Suppressor macrophage treated with lipopolysaccharide for 1 hour (primary cell): ENCODE data around the gene PRTG.
"Not testable (repeated sequence)": the region's sequence is repeated elsewhere in the genome, so short reads cannot be mapped to it uniquely, and the experiment has no call there.

Experiments
- DNase-seq, 3 donors: peaks; one replicate each; pipeline ENCODE4 v3.0.0-alpha.2; 2020 to 2022

The PRTG gene

DNA sequence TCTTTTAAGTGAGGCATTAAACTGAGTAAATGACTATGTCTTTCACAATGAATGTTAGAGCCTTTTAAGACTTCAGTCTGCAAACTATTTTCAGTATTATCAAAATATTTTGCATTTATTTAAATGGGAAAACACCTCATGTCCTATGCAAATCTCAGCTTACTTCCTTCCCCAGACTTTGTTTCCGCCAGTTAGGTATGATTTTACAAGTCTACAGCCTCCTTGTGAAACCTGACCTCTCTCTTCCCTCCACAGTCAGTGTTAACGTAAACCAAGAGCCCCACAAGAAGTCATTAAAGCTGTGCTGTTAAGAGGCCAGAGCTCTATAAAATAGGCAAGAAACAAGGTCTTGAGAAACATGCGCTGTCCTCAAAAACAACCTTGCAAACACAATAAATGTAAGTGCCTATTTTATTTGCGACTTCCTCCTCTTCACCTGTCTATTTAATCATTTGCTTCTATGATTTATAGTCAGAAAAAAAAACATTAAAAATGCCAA, 48.3 kb downstream of the PRTG start:
- DNase-seq: no peak

DNA sequence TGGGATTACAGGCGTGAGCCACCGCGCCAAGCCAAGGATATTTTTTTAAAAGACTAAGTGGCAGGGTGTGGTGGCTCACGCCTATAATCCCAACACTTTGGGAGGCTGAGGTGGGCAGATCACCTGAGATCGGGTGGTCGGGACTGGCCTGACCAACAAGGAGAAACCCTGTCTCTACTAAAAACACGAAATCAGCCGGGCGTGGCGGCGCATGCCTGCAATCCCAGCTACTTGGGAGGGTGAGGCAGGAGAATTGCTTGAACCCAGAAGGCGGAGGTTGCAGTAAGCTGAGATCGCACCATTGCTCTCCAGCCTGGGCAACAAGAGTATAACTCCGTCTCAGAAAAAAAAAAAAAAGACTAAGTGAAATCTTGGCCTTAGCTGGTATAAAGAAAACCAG, 49.8 kb downstream of the PRTG start:
- DNase-seq: not testable (repeated sequence)

DNA sequence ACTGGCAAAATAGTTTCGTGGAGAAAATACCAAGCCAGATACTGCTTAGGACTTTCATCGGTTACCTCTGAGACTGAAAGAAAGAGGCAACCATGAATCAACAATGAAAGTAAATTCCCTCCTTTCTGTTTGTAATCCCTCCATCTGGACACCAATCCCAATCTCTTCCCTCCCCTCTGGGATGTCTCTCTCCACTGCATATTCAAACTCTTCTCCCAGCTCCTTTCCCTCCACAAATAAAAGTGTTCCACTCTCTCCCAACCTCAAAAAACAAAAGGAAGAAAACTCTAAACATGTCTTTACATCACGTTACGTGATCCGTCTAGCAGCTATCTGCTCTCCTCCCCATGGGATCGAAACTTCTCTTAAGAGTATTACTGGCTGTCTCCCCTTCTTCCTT, 55.2 kb downstream of the PRTG start:
- DNase-seq: no peak

DNA sequence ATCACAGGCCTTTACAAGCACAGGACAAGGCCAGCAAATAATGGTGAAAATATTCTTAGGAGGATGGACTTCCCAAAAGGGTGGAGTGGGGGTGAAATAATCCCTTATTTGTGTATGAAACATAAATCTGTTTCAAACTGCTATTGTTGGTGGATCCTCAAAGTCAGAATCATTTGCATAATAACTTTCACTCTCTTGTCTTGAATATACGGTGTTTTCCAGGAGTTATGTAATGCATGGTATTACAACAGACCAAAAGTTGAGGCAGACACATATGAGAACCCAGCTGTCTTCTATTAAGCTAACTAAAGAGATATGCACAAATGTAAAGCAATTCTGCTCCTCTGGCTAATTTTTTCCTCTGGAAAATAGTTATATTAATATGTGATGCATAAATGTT, 57.7 kb downstream of the PRTG start:
- peak; percentile 67 to 87 (median 87) for DNase-seq

DNA sequence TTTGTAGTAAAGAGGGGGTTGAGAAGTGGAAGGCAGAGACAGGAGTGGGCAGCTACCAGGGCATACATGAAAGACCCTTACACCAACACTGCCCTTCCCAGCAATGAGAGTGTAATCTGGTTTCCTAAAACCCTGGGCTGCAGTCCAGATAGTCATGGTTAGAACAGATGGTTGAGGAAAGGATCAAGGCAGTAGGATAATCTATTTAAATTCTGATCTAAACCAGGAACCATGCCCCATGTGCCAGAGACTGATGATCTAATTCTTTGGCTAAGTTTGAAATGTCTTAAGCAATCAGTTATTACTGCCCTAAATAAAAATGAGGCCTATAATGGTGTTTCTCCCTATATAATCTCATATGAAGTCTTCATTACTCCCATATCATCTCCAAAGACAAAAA, 59.6 kb downstream of the PRTG start:
- DNase-seq: peak in 2 of 3 donors; percentile 13 to 29

DNA sequence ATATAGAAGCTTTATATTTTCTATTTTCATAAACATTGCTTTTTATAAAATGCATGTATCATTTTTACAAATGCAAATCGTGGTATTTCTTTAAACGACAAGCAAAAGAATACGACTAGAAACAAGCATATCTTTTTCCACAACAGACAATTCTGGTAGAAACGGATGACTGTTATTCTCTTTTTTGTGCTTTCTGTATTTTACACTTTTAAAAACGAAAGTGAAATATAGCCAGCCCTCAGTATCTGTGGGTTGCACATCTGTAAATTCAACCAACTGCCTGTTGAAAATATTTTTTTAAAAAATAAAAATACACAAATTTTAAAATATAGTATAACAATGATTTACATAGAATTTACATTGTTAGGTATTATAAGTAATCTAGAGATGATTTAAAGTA, 61.3 kb downstream of the PRTG start:
- DNase-seq: no peak

DNA sequence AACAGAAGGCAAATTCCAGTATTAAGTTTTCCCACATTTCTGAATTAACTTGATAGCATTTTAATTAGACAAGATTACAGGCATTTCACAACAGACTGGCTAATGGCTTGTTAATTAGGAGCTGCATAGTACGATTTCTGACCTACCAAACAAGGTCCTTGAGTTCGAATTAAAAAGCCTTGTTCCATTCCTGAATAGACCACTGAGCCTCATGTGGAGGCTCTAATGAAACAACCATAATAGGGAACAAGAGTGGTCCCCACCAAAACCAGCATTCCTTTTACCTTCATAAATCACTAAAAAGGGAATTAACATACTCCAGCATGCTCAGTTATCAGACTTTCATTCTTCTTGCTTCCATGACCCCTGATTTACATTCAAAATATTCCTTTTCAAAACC, 66.4 kb downstream of the PRTG start:
- DNase-seq: no peak

DNA sequence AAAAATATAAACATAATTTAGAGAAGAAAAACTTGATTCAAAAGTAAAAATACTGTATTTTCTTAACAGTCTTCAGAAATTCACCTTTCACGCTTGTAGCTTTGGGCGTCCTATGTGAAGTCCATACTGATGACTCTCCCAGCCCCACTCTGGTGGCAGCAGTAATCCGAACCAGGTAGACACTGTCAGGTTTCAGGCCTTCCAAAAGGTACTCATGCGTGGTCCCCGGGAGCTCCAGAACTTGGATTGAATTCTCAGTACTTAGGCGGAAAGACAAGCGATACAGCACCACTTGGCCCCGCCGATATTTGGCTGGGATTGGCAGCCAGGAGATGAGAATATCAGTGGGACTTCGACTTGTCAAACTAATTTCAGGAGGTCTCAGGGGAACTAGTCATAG, 69.7 kb downstream of the PRTG start:
- DNase-seq: no peak

DNA sequence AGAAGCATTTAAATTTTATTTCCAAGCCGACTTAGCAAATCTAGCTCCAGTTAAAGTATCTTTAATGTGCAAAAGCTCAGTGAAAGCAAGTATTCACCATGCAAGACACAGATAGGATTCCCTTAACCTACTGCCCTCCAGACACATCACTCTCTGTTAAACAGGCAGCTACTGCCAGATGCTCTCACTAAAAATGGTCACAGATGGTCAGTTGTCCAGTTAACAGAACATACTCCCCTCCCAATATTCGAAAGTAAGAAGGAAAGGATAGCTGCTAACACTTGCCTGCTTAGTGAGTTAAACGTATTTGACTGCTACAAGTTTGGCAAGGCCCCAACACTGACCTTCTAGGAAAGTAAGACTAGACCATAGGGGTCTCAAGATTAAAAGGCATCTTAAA, 73.7 kb downstream of the PRTG start:
- DNase-seq: no peak

DNA sequence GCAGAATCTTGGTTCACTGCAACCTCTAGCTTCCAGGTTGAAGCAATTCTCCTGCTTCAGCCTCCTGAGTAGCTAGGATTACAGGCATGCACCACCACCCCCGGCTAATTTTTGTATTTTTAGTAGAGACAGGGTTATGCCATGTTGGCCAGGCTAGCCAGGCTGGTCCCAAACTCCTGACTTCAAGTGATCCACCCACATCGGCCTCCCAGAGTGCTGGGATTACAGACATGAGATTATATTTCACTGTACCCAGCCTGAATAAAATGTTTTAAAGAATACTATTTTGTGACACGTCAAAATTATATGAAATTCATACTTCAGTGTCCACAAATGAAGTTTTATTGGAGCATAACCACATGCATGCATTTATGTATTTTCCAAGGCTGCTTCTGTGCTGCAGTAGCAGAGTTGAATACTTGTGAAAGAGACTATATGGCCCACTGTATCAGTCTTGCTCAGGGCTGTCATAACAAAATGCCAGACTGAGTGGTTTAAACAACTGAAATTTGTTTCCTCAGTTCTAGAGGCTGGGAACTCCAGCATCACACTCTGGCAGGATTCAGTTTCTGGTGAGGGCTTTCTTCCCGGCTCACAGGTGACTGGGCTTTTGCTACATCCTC, 77.2 kb downstream of the PRTG start:
- DNase-seq: no peak

DNA sequence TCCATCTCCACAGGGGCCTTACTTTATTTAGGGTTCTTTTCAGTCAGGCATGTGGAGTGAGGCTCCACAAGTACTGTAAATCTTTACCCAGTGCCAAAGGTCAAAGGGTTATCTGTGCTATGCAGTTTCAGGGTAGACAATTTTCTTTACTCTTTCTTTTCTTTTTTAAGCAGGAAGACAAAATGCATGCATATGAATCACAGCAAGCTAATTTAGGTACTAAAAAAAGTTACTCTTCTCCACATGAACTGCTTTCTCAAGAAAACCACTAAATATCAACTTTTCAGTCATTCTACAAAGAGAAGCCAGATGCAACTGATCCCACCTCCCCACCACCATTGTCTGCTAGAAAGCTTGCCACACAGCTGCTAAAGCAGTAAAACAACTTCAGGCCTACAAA, 81.5 kb downstream of the PRTG start:
- no peak for DNase-seq

DNA sequence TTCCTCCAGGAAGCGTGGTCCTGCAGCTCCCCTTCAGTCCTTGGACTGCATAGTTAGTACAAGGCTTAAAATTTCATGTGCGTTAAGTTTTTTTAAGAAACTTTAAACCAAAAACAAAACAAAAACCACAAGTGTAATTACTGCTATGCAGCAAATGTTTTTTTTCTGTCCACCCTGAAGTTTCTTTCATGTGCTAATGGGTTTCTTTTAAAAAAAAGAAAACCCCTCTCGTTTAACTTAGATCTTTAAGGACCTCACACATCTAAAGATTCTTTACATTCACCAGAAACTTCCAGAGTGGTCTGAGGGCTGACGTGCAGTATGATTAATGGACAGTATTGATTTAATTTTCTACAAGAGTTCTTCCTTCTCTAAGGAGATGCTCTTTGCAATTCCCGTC, 82.8 kb downstream of the PRTG start:
- DNase-seq: no peak

DNA sequence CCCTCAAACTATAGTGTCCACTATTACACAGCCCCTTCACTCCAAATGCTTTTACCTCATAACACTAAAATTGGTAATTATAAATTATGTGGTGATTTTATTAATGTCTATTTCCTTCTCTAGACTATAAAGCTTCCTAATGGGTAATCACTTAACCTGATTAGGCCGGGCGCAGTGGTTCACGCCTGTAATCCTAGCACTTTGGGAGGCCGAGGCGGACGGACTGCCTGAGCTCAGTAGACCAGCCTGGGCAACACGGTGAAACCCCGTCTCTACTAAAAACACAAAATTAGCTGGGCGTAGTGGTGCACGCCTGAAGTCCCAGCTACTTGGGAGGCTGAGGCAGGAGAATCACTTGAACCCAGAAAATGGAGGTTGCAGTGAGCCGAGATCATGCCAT, 83.5 kb downstream of the PRTG start:
- DNase-seq: no peak

DNA sequence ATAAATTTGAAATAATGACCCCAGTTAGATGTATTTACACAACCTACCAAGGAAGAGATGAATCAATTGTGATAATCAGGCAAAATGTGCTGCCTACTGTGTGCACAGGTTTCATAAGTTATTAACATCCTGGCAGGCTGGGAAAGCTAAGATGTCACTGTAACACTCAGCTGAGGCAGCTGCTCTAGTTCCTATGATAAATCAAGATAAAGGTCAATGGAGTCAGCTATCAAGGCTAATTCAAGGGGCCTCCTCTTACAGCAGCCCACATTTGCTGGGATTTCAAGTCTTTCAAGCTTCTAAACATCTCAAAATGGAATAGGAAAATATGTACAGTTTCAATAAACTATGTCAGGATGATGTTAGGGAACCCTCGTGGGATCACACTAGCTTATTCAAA, 84.1 kb downstream of the PRTG start:
- no peak for DNase-seq

DNA sequence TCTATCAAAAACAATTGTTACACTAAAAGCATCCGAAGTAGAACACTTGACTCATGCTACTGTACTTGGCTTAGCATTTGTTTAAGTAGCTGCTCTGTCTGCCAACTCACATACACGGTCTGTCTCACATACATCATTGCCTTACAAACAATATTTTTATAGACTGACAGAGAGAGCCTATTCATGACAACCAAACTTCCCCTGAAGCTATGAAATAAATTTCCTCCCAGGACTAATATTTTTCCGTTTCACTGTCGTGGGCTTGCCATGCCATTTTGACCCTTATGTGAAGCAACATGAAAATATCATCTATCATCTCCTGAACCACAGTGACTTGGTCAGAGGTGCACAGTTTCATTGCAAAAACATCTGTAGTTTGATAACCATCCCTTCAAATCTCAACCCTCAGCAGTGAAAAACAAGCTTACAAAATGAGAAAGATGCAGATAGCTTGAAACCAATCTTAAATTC, 88.4 kb downstream of the PRTG start:
- DNase-seq: no peak

DNA sequence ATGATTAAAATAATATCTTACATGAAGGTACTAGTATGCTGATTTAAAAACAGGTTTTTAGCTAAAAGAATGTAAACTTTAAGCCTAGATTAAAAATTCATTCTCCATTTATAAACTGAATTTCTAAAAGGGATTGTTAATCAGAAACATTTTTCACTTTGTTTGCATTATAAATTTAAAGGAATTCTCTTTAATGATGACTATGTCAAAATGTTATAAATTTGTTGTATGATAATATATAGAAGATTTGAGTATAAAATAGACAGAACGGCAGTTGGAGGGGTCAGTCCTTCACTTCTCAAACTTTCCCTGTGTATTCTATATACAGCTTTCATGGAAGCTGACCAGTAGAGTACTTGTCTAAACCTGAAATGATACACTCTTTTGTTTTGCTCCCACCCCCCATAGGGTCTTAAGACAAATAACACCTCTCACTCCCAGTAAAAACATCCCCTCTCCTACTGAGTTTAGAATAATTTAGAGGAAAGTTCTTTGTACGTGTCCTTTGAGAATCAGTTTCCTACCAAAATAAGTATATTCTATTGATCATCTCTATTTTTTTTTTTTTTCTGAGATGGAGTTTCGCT, 90.0 kb downstream of the PRTG start:
- no peak for DNase-seq

DNA sequence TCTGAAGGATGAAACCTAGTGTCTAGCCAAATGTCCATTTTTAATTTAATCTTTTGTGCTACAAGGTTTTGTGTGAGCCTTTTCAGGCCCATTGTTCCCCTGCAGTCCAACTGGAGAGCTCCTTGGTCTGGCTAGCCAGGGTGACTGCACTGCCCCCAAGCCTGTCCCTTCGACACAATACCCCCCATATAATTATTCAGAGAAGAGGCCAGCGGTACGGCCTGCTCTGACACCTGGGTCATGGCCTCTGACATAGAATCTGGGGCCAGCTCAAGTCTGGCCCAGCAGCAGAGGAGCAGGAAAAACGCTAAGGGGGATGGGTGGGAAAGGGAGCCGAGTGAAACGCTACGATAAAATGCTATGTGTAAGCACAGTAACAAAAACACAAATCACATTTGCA, 90.6 kb downstream of the PRTG start:
- DNase-seq: no peak

DNA sequence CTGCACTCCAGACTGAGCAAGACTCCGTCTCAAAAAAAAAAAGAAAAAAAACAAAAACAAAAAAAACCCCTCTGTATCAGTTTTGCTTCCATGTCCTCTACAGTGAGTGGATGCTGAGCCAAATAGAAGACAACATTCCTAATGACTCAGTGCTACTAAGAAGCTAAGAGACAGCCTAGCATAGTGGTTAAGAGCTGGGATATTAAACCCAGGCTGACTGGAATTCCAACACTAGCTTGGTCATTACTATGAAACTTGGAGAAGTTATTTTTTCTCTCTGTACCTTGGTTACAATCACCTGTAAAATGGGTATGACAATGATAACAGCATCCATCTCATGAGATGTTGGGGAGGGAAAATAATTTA, 93.9 kb downstream of the PRTG start:
- no peak for DNase-seq

DNA sequence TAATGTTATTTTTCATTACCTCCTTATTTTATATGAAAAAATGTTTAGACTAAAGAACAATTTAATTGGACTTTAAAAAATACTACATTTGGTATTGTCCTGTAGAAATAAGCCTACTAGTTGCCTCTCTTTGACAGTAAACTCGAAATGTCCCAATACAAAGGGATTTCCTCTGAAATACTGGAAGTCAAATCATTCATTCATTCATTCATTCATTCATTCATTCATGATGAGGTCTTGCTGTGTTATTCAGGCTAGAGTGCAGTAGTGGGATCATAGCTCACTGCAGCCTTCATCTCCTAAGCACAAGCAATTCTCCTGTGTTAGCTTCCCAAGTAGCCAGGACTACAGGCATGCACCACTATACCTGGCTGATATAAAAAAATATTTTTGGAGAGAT, 104.2 kb downstream of the PRTG start:
- no peak for DNase-seq

DNA sequence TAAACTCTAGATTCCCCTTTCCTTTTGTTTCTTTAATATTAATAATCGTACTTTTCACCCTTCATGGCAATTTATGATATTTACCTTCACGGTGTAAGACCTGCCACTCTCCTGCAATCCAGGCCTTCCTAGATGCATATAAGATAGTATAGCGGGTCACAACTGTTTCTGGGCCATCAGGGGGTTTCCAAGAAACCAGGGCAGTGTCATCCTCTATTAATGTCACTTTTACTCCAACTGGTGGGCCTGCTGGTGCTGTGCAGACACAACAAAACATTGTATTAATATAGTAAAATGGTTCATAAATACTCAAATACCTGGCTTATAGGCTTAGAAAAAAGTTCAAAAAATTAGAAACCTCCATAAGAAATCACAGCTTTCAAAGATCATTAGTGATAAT, 105.9 kb downstream of the PRTG start:
- no peak for DNase-seq

DNA sequence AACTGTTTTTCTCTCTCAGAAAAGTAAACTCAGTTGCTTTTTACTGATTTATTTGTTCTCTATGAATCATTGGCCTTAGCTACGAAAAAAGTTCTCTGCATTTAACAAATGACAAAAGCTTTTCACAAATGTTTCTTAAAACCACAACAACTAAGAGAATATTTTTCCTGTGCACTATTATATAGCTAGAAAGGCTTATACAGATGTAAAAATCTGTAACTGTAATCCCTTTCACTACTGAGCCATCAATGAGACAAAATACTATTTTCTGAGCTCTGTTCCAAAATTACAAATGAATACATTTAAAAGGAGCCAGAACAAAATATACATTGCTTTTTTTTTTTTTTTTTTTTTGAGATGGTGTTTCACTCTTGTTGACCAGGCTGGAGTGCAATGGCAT, 109.2 kb downstream of the PRTG start:
- no peak for DNase-seq

DNA sequence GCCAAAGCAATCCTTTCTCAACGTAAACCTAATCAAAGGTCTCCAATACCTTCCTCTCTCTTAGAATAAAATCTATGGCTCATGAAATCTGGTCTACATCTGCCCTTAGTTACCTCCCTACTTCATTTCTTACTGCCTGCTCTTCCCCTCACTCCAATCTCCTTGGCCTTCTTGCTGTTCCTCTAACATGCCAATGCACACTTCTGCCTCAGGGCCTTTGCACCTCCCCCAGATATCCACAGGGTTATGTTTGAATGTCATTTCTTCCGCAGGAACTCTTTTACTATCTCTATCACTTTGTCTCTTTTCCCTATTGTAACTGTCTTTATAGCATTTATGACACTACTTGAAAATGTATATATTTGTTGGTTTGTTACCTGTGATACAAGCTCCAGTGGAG, 110.5 kb downstream of the PRTG start:
- no peak for DNase-seq

DNA sequence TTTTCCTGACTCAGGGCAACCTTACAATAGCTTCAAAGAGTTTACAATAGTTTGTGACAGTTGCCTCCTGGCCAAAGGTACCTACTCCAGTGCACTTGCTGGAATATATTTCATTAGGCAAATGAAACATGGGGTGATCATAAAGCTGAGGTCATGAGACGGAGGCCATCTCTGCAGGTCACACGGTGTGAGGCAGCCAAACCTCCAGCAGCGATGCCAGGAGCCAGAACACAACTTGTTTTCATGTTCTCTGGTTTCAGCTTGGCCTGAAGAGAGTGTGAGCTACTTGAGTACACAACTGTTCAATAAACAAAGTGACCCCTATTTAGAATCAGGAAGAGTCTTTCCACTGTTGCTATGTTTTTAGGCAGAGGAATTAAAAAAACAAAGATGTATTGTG, 112.1 kb downstream of the PRTG start:
- DNase-seq: no peak

DNA sequence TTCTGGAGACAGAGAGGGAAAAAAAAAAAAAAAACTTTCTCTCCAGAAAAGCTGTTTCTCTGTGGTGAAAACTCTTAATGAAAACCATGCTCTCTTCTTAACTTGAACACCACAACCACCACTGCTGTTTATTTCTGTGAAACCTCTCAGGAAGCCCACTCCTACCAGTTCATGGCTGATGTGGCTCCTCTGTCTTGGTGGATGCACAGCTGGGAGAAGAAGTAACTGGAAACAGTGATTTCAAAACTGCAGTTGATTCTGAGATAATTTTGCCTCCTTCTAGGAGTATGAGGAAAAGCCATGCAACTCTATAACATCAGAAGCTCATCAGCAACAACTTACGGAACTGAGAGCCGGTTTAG, 114.6 kb downstream of the PRTG start:
- no peak for DNase-seq

DNA sequence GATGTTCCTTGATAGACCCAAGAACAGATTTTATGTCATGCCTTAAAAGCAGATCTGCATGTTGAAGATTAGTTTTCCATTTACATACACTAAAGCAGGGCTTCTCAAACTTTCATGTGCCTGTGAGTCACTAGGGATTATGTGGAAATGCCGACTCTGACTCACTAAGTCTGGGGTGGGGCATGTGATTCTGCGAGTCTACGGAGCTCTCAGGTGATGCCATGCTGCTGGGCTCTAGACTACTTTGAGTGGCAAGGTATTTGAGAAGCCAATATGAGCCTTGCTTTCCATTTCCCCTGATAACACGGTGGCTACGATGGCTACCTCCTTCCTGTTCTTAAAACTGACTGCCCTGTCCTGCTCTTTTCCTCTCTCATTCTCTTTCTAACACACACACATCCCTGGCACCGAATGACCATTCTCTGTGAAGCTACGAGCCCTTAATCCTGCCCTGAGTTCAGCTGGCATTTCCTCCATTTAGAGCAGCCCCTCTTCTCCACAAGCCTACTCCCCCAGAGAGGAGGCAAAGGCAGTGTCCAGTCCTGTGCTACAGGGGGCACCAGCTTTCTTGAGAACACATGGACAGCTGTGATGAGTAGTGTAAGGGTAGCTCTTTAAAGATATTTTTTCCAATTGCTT, 115.1 kb downstream of the PRTG start:
- DNase-seq: peak; percentile 76 to 85 (median 84)
